K562 (cell line): ENCODE results near the gene ASZ1. TPM values are rescaled to one million over a fixed set of nuclear protein-coding genes. Genes with fewer than 3 reads are reported as not detected.

Experiments
- ATAC-seq: fragments of 200-7000 bp; cut with Tn5 transposase; 3 replicates; pipeline ENCODE4 v1.9.1; 2020; ENCODE audit warnings: moderate library complexity
- BruUV-seq: library from RNA; stranded (reverse); fragments of 400-500 nt; replicated peaks from 2 replicates; lab custom pipeline; 2021; lab: Mats Ljungman, UMichigan
- CTCF ChIA-PET: fragments of 300-600 bp; formaldehyde crosslinking; extraction: SDS; loops from one replicate; lab custom pipeline; 2021; ENCODE audit warnings: low intra/inter-chr PET ratio; lab: Yijun Ruan, JAX
- POLR2A ChIA-PET: fragments of 300-600, 350-650 bp; sonication (Branson Sonifier 250); formaldehyde crosslinking; extraction: SDS; loops from one replicate; lab custom pipeline; 2021; ENCODE audit warnings: antibody characterized with exemption, inconsistent platforms; lab: Yijun Ruan, JAX
- DNase-seq, 4 experiments: peaks; one replicate each; pipeline versions ENCODE4 v3.0.0 to v3.0.0-alpha.2; 2011 to 2018; ENCODE audit warnings: low spot score in 3 of 4, mixed read lengths in 3 of 4; ENCODE audit errors: extremely low read depth in 1 of 4
- FAIRE-seq: peaks from 2 replicates; lab custom pipeline; 2011; peaks lifted over from hg19 to GRCh38; lab: Jason Lieb, UNC
- H2AFZ ChIP-seq: 2 replicates; pipeline ENCODE4 v1.6.0; 2011; ENCODE audit warnings: low read depth, low read length, control low read depth, inconsistent platforms
- H3K27ac ChIP-seq: fragments of 200-600 bp; 3 replicates; pipeline ENCODE4 v1.8.0; 2011; ENCODE audit warnings: low read depth, mild to moderate bottlenecking, control low read depth, inconsistent platforms, low read length, moderate library complexity, mixed read lengths; ENCODE audit errors: extremely low read depth
- H3K27me3 ChIP-seq, 2 experiments: fragments of 300-600 bp in 1 of 2; 2 replicates in 1 of 2; 3 replicates in 1 of 2; pipeline versions ENCODE4 v1.6.0 to v1.8.0; 2011; ENCODE audit warnings: inconsistent platforms in 2 of 2, low read length in 2 of 2, mild to moderate bottlenecking in 1 of 2, mixed read lengths in 1 of 2, moderate library complexity in 1 of 2; ENCODE audit not compliant: control insufficient read depth in 2 of 2, insufficient read depth in 2 of 2
- H3K36me3 ChIP-seq: fragments of 300-600 bp; 3 replicates; pipeline ENCODE4 v1.8.0; 2011; ENCODE audit warnings: mild to moderate bottlenecking, low read length, inconsistent platforms; ENCODE audit not compliant: control insufficient read depth, insufficient read depth
- H3K4me1 ChIP-seq, 2 experiments: fragments of 200-600 bp in 1 of 2; replicated peaks in 1 of 2; 2 replicates in 1 of 2; 3 replicates in 1 of 2; pipeline versions ENCODE4 v1.5.1 to v1.8.0; 2011; ENCODE audit warnings: inconsistent platforms in 2 of 2, low read length in 2 of 2, mild to moderate bottlenecking in 1 of 2, mixed read lengths in 1 of 2, moderate library complexity in 1 of 2; ENCODE audit not compliant: control insufficient read depth in 2 of 2, insufficient read depth in 2 of 2
- H3K4me2 ChIP-seq: 2 replicates; pipeline ENCODE4 v1.6.1; 2011; ENCODE audit warnings: low read length, control low read depth, inconsistent platforms, mixed read lengths; ENCODE audit not compliant: insufficient read depth
- H3K4me3 ChIP-seq: fragments of 200-600 bp; sonication (generic), shearing (Covaris generic); 2 replicates; pipeline ENCODE4 v1.5.1; 2016; ENCODE audit warnings: control low read depth, inconsistent platforms
- H3K79me2 ChIP-seq: fragments of 200-600 bp; 3 replicates; pipeline ENCODE4 v1.8.0; 2011; ENCODE audit warnings: low read length, inconsistent platforms; ENCODE audit not compliant: control insufficient read depth, insufficient read depth
- H3K9ac ChIP-seq, 2 experiments: 2 replicates each; pipeline versions ENCODE4 v1.6.0 to v1.6.1; 2011; ENCODE audit warnings: low read depth in 2 of 2, low read length in 2 of 2, control low read depth in 1 of 2, inconsistent platforms in 1 of 2, mild to moderate bottlenecking in 1 of 2, mixed read lengths in 1 of 2; ENCODE audit not compliant: insufficient read depth in 1 of 2
- H3K9me1 ChIP-seq: one replicate; pipeline ENCODE4 v1.6.0; 2011; ENCODE audit warnings: inconsistent platforms, mild to moderate bottlenecking, low read length, moderate library complexity; ENCODE audit not compliant: control insufficient read depth, insufficient read depth
- H3K9me3 ChIP-seq: replicated peaks from 2 replicates; pipeline ENCODE4 v1.5.1; 2011; ENCODE audit warnings: low read depth, low read length, inconsistent platforms; ENCODE audit not compliant: control insufficient read depth, insufficient read depth
- H4K20me1 ChIP-seq: replicated peaks from 2 replicates; pipeline ENCODE4 v1.6.1; 2011; ENCODE audit warnings: low read length, inconsistent platforms, mixed read lengths; ENCODE audit not compliant: control insufficient read depth, insufficient read depth
- BRD9 ChIP-seq: fragments of 450-650 bp; IDR thresholded peaks from 2 replicates; pipeline ENCODE4 v1.6.1; 2018; ENCODE audit warnings: low read depth; ENCODE audit not compliant: partially characterized antibody
- C11orf30 ChIP-seq: fragments of 450-650 bp; IDR thresholded peaks from 2 replicates; pipeline ENCODE4 v1.6.1; 2016; ENCODE audit warnings: low read depth, mild to moderate bottlenecking
- EWSR1 ChIP-seq: fragments of 450-650 bp; IDR thresholded peaks from 2 replicates; pipeline ENCODE4 v1.6.1; 2018; ENCODE audit warnings: borderline replicate concordance, mild to moderate bottlenecking, low read depth, moderate library complexity; ENCODE audit not compliant: partially characterized antibody
- MAFF ChIP-seq: IDR thresholded peaks from 2 replicates; pipeline ENCODE4 v1.6.1; 2012; ENCODE audit warnings: low read length, improper control_type of control experiment
- MAFG ChIP-seq: fragments of 450-650 bp; conservative IDR thresholded peaks from 2 replicates; pipeline ENCODE4 v1.6.1; 2016; ENCODE audit warnings: missing genetic modification characterization, missing compliant biosample characterization
- RBM17 ChIP-seq: fragments of 200-400 bp; formaldehyde crosslinking; IDR thresholded peaks from 2 replicates; pipeline ENCODE4 v1.6.1; 2017; ENCODE audit warnings: low read depth, mild to moderate bottlenecking, low read length, borderline replicate concordance
- TEAD1 ChIP-seq, 2 experiments: fragments of 450-650 bp in 1 of 2; sonication (generic) in 1 of 2; formaldehyde crosslinking; IDR thresholded peaks; 2 replicates each; pipeline versions ENCODE4 v1.4.0 to v1.8.0; 2020 to 2022; ENCODE audit warnings: mild to moderate bottlenecking in 2 of 2, missing genetic modification reagents in 1 of 2
- TEAD2 ChIP-seq: fragments of 450-650 bp; IDR thresholded peaks from 2 replicates; pipeline ENCODE4 v1.6.1; 2016; ENCODE audit warnings: missing genetic modification characterization, control low read depth, missing compliant biosample characterization
- TEAD4 ChIP-seq, 2 experiments: sonication (generic) in 1 of 2; formaldehyde crosslinking in 1 of 2; IDR thresholded peaks; 2 replicates each; pipeline versions ENCODE4 v1.6.1 to v1.8.0; 2012 to 2022; ENCODE audit warnings: borderline replicate concordance in 1 of 2, inconsistent platforms in 1 of 2, low read length in 1 of 2, mild to moderate bottlenecking in 1 of 2, missing genetic modification reagents in 1 of 2
- ZC3H8 ChIP-seq: fragments of 450-650 bp; IDR thresholded peaks from 2 replicates; pipeline ENCODE4 v1.6.1; 2017
- ZNF184 ChIP-seq: sonication (generic); formaldehyde crosslinking; IDR thresholded peaks from 2 replicates; pipeline ENCODE4 v1.5.0; 2020; ENCODE audit warnings: missing genetic modification reagents
- ZNF263 ChIP-seq: sonication (generic); formaldehyde crosslinking; IDR thresholded peaks from 2 replicates; pipeline ENCODE4 v1.8.0; 2022; ENCODE audit warnings: mild to moderate bottlenecking, missing genetic modification reagents, borderline replicate concordance
- ZNF316 ChIP-seq: fragments of 450-650 bp; IDR thresholded peaks from 2 replicates; pipeline ENCODE4 v1.6.1; 2016
- in situ Hi-C: fragments of 300-500 bp; cut with MboI; formaldehyde crosslinking; loops from 4 replicates; pipeline ENCODE4 v1.15.0; 2018; ENCODE audit warnings: inconsistent platforms, mixed read lengths
- intact Hi-C: fragments of 100-400 bp; cut with micrococcal nuclease; formaldehyde crosslinking; loops from 2 replicates; pipeline ENCODE4 v1.14.2; 2022
- polyA plus RNA-seq, 8 experiments: library from polyadenylated mRNA; depleted of rRNA in 4 of 8; stranded (reverse) in 5 of 8; unstranded in 3 of 8; fragments of >200 nt; fragmentation: Nextera tagmentation in 2 of 8; fragmentation: Illumina TruSeq in 1 of 8; extraction: Ambion mirVana in 2 of 8; extraction: Trizol in 1 of 8; gene quantifications; 2 replicates each; pipeline versions ENCODE4 v1.2.1 to v1.2.3, GENCODE V29; 2011 to 2014; ENCODE audit warnings: inconsistent platforms in 1 of 8, missing spikeins in 1 of 8
- total RNA-seq, 7 experiments: library from RNA; depleted of rRNA in 6 of 7; stranded (reverse); fragments of >200 nt in 6 of 7; fragmentation: Illumina TruSeq in 2 of 7; extraction: Trizol in 2 of 7; gene quantifications; 2 replicates each; pipeline versions ENCODE4 v1.2.1 to v1.2.3, GENCODE V29; 2011 to 2021; ENCODE audit warnings: low replicate concordance in 1 of 7

Gene ASZ1
- total and polyA plus RNA-seq, 9 of the 15 experiments (the other 6 are each of a cell fraction or from before 2014, with no cell fraction given), result not detected

GRCh38 chr7:117333168-117333567 is 94.1 kb downstream of the ASZ1 start:
- Histone ChIP-seq H3K27ac (no peak overlapping the region), H3K4me3 (no peak overlapping the region), H3K4me2 (no peak overlapping the region), H3K27me3 (no peaks in the 10 kb centered on the region), H3K79me2 (no peaks in the 10 kb centered on the region), H3K9me3 (no peaks in the 10 kb centered on the region), H3K4me1 (no peaks in the 10 kb centered on the region), H3K9me1 (no peaks in the 10 kb centered on the region), H3K9ac (no peak overlapping the region), H4K20me1 (no peaks in the 10 kb centered on the region), H2AFZ (no peak overlapping the region), H3K36me3 (no peaks in the 10 kb centered on the region)
- BruUV-seq, result no TSS peak
- intact Hi-C loops, result no loop called here
- DNase-seq (no peak), FAIRE-seq (no peak), ATAC-seq (no peak)
- CTCF ChIA-PET, result no interaction called here
- POLR2A ChIA-PET, result no interaction called here
- in situ Hi-C loops, result no loop called here
- TF ChIP-seq ZC3H8 (no peak), ZNF263 (no peak), ZNF184 (CRISPR knock-in tag) (no peak), RBM17 (no peak), TEAD2 (0 out of 2 replicates have a peak, but pooled peaks have one; percentile 44), TEAD4 (IDR thresholded peaks at IDR 0.05; ENCODE audit: low read length) (peak; percentile 17; the same call in 1 of the 2 replicates), TEAD4 (CRISPR knock-in tag; IDR thresholded peaks at IDR 0.05; ENCODE audit: borderline replicate concordance) (no peak), TEAD1 (CRISPR knock-in tag; IDR thresholded peaks at IDR 0.05) (0 out of 4 replicates have a peak, but pooled peaks of 1 of the 2 experiments have one; percentile 30)

DNA sequence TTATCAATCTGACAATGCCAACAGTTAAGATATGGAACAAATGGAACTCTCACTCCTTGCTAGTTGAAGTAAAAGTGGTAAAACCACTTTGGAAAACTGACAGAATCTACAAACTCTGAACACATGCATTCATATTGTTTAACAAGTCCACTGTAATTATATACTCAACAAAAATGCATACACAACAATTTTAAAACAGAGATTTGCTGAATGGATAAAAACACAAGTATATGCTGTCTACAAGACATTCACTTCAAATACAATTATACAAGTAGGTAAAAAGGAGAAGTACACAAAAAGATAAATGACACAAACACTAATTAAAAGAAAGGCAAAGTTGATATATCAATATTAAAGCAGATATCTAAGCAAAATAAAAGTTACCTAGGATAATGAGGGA is 95.3 kb downstream of the ASZ1 start:
- FAIRE-seq, result no peak
- intact Hi-C loops, result no loop called here
- Histone ChIP-seq H3K9ac (no peak overlapping the region), H3K36me3 (no peaks in the 10 kb centered on the region), H3K9me3 (no peaks in the 10 kb centered on the region), H3K9me1 (no peaks in the 10 kb centered on the region), H3K79me2 (no peaks in the 10 kb centered on the region), H3K27me3 (no peaks in the 10 kb centered on the region), H3K4me3 (no peak overlapping the region), H3K4me2 (no peak overlapping the region), H4K20me1 (no peaks in the 10 kb centered on the region), H2AFZ (no peak overlapping the region)
- BruUV-seq, result no TSS peak
- no peak for ATAC-seq
- CTCF ChIA-PET, result no interaction called here
- no peak for DNase-seq
- TF ChIP-seq ZNF316 (peak; percentile 89), MAFF (peak; percentile 30; the same call in 1 of the 2 replicates), BRD9 (no peak), C11orf30 (peak; percentile 65), MAFG (tag) (peak; percentile 50), EWSR1 (no peak)
- TF ChIP-seq, all 486 proteins: peak for 4
- in situ Hi-C loops, result no loop called here
- POLR2A ChIA-PET, result no interaction called here
- H3K4me1 ChIP-seq, result no peaks in the 10 kb centered on the region
- H3K27ac ChIP-seq, result no peak overlapping the region
